ENCODE data around the gene FRMPD4. TPM values are rescaled to one million over a fixed set of nuclear protein-coding genes. Genes with fewer than 3 reads are reported as not detected.
"Not testable (repeated sequence)": the region's sequence is repeated elsewhere in the genome, so short reads cannot be mapped to it uniquely, and the experiment has no call there.

Gene FRMPD4
- total RNA-seq, 1 experiment from 2014 or later = 1.4 TPM

- no peak for ATAC-seq
- Mint-ChIP-seq H3K9me3 (no peaks in the 10 kb centered on the region), H3K27ac (no peak overlapping the region), H3K4me1 (peaks cover 6% of the 10 kb centered on the region), H3K27me3 (ENCODE audit: low read depth) (no peaks in the 10 kb centered on the region), H3K36me3 (no peaks in the 10 kb centered on the region), H3K4me3 (no peak overlapping the region)
- TF ChIP-seq STAT6 (CRISPR knock-in tag; conservative IDR thresholded peaks at IDR 0.05; ENCODE audit: low read depth) = no peak
- TF ChIP-seq GTF2I (CRISPR knock-in tag; conservative IDR thresholded peaks at IDR 0.05) = no peak
- TF ChIP-seq PRRX2 (CRISPR knock-in tag; IDR thresholded peaks at IDR 0.05) = no peak
- no peak for TF ChIP-seq GRHL2 (CRISPR knock-in tag; IDR thresholded peaks at IDR 0.05; ENCODE audit: insufficient replicate concordance, severe bottlenecking)
- TF ChIP-seq E2F5 (CRISPR knock-in tag; IDR thresholded peaks at IDR 0.05) = no peak
- TF ChIP-seq, protein P1, sequence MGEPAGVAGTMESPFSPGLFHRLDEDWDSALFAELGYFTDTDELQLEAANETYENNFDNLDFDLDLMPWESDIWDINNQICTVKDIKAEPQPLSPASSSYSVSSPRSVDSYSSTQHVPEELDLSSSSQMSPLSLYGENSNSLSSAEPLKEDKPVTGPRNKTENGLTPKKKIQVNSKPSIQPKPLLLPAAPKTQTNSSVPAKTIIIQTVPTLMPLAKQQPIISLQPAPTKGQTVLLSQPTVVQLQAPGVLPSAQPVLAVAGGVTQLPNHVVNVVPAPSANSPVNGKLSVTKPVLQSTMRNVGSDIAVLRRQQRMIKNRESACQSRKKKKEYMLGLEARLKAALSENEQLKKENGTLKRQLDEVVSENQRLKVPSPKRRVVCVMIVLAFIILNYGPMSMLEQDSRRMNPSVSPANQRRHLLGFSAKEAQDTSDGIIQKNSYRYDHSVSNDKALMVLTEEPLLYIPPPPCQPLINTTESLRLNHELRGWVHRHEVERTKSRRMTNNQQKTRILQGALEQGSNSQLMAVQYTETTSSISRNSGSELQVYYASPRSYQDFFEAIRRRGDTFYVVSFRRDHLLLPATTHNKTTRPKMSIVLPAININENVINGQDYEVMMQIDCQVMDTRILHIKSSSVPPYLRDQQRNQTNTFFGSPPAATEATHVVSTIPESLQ (CRISPR knock-in tag; IDR thresholded peaks at IDR 0.05) = no peak
- no peak for TF ChIP-seq CREB1 (CRISPR knock-in tag; IDR thresholded peaks at IDR 0.05)
- TF ChIP-seq ZNF263 (CRISPR knock-in tag; IDR thresholded peaks at IDR 0.05; ENCODE audit: low read depth) = no peak
- POLR2A ChIA-PET = no interaction called here
- no peak for DNase-seq (ENCODE audit: low spot score)
- CTCF ChIA-PET = no interaction called here
Observed at GRCh38 chrX:12162420-12162819, 24.1 kb downstream of the FRMPD4 start.

DNA sequence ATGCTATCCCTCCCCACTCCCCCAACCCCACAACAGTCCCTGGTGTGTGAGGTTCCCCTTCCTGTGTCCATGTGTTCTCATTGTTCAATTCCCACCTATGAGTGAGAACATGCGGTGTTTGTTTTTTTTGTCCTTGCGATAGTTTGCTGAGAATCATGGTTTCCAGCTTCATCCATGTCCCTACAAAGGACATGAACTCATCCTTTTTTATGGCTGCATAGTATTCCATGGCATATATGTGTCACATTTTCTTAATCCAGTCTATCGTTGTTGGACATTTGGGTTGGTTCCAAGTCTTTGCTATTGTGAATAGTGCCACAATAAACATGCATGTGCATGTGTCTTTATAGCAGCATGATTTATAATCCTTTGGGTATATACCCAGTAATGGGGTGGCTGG is 25.9 kb downstream of the FRMPD4 start:
- H3K4me3 Mint-ChIP-seq; H3K4me1 Mint-ChIP-seq; H3K27ac Mint-ChIP-seq; CTCF ChIA-PET; H3K27me3 Mint-ChIP-seq (ENCODE audit: low read depth); H3K36me3 Mint-ChIP-seq; H3K9me3 Mint-ChIP-seq; POLR2A ChIA-PET; DNase-seq (ENCODE audit: low spot score); ATAC-seq: not testable (repeated sequence)

GRCh38 chrX:12170755-12171154 is 32.5 kb downstream of the FRMPD4 start:
- DNase-seq (ENCODE audit: low spot score) (no peak), ATAC-seq (no peak)
- Mint-ChIP-seq H3K36me3 (no peaks in the 10 kb centered on the region), H3K4me1 (peaks cover 16% of the 10 kb centered on the region), H3K27ac (no peak overlapping the region), H3K9me3 (no peaks in the 10 kb centered on the region), H3K4me3 (no peak overlapping the region), H3K27me3 (ENCODE audit: low read depth) (no peaks in the 10 kb centered on the region)
- no peak for TF ChIP-seq FOXP4 (CRISPR knock-in tag; IDR thresholded peaks at IDR 0.05)
- TF ChIP-seq HMGA2 (CRISPR knock-in tag; IDR thresholded peaks at IDR 0.05) = no peak
- POLR2A ChIA-PET = no interaction called here
- CTCF ChIA-PET = no interaction called here

GRCh38 chrX:12174358-12174757 is 36.1 kb downstream of the FRMPD4 start:
- no peaks in the 10 kb centered on the region for H3K36me3 Mint-ChIP-seq
- no peak for ATAC-seq
- H3K27ac Mint-ChIP-seq = no peak overlapping the region
- H3K4me3 Mint-ChIP-seq = no peak overlapping the region
- H3K9me3 Mint-ChIP-seq = no peaks in the 10 kb centered on the region
- CTCF ChIA-PET = no interaction called here
- DNase-seq (ENCODE audit: low spot score) = no peak
- POLR2A ChIA-PET = no interaction called here
- no peaks in the 10 kb centered on the region for H3K27me3 Mint-ChIP-seq (ENCODE audit: low read depth)
- H3K4me1 Mint-ChIP-seq = peaks cover 29% of the 10 kb centered on the region
- TF ChIP-seq CBFB (CRISPR knock-in tag; IDR thresholded peaks at IDR 0.05; ENCODE audit: low read depth) (no peak), ZMAT4 (CRISPR knock-in tag; IDR thresholded peaks at IDR 0.05) (no peak), PRRX2 (CRISPR knock-in tag; IDR thresholded peaks at IDR 0.05) (no peak), ATF3 (CRISPR knock-in tag; conservative IDR thresholded peaks at IDR 0.05) (no peak), NFATC4 (CRISPR knock-in tag; IDR thresholded peaks at IDR 0.05) (no peak), AFF4 (CRISPR knock-in tag; IDR thresholded peaks at IDR 0.05; ENCODE audit: borderline replicate concordance) (no peak), ZNF121 (CRISPR knock-in tag; IDR thresholded peaks at IDR 0.05) (no peak)

Data from WTC11 (cell line).